Gastrocnemius medialis (tissue), 4 donors: ENCODE data around the gene SIK3. TPM values are rescaled to one million over a fixed set of nuclear protein-coding genes. Genes with fewer than 3 reads are reported as not detected.

ENCODE experiments used
- ATAC-seq, 2 donors: fragments of 150-250 bp; one replicate each; pipeline ENCODE4 v1.9.1; 2016
- DNase-seq, 2 donors: peaks; one replicate each; pipeline ENCODE4 v3.0.0-alpha.2; 2019
- H3K27ac ChIP-seq, 4 donors: fragments of 200-600 bp; sonication (generic); 1 replicate in 1 of 4; 2 replicates in 3 of 4; pipeline ENCODE4 v1.5.1; 2016 to 2018; ENCODE audit warnings: mild to moderate bottlenecking in 2 of 4, moderate library complexity in 1 of 4
- H3K27me3 ChIP-seq, 3 donors: fragments of 200-600 bp; sonication (generic) in 2 of 3; 1 replicate in 1 of 3; 2 replicates in 2 of 3; pipeline versions ENCODE4 v1.5.1 to v1.6.0; 2016 to 2019; ENCODE audit warnings: mild to moderate bottlenecking in 1 of 3, moderate library complexity in 1 of 3
- H3K36me3 ChIP-seq, 2 donors: fragments of 200-600 bp; sonication (generic) in 1 of 2; one replicate each; pipeline ENCODE4 v1.5.1; 2017 to 2018
- H3K4me1 ChIP-seq, 2 donors: fragments of 200-600 bp; sonication (generic) in 1 of 2; one replicate each; pipeline ENCODE4 v1.5.1; 2016 to 2017; ENCODE audit warnings: mild to moderate bottlenecking in 2 of 2
- H3K4me3 ChIP-seq, 4 donors: fragments of 200-600 bp; sonication (generic) in 3 of 4; 1 replicate in 1 of 4; 2 replicates in 3 of 4; pipeline ENCODE4 v1.5.1; 2016 to 2019; ENCODE audit warnings: mild to moderate bottlenecking in 2 of 4
- H3K9me3 ChIP-seq, 3 donors: fragments of 200-600 bp; sonication (generic) in 2 of 3; 1 replicate in 1 of 3; 2 replicates in 2 of 3; pipeline ENCODE4 v1.5.1; 2016 to 2019
- CTCF ChIP-seq, 5 experiments: fragments of 450-650 bp in 3 of 5; fragments of 200-600 bp in 2 of 5; sonication (generic) in 2 of 5; IDR thresholded peaks in 4 of 5; conservative IDR thresholded peaks in 1 of 5; 1 replicate in 4 of 5; 2 replicates in 1 of 5; pipeline ENCODE4 v1.5.1; 2016 to 2019; ENCODE audit warnings: antibody characterized with exemption in 5 of 5, mild to moderate bottlenecking in 3 of 5, moderate library complexity in 3 of 5
- POLR2A ChIP-seq, 2 donors: fragments of 450-650 bp; IDR thresholded peaks; one replicate each; pipeline ENCODE4 v1.6.1; 2017; ENCODE audit warnings: antibody characterized with exemption in 2 of 2, mild to moderate bottlenecking in 2 of 2, moderate library complexity in 2 of 2
- in situ Hi-C, 4 donors: fragments of 200-750 bp; cut with MboI; loops; one replicate each; pipeline versions ENCODE4 v1.15.0 to v1.8.0; 2017; ENCODE audit warnings: low sequenced_read_pairs in 4 of 4
- intact Hi-C: fragments of 100-400 bp; cut with DNase I; formaldehyde crosslinking; loops from one replicate; pipeline ENCODE4 v1.15.1; 2023; ENCODE audit warnings: low total_unique reads
- total RNA-seq, 4 donors: library from RNA; depleted of rRNA; stranded (reverse); fragments of >200 nt; gene quantifications; one replicate each; pipeline versions ENCODE4 v1.1.0 to v1.2.3, GENCODE V29; 2016

The SIK3 gene
- total RNA-seq, 4 donors from 2014 or later, result 34.4 to 42.4 (median 37.2) TPM

- Histone ChIP-seq H3K36me3 (peaks cover 0 to 54% of the 10 kb centered on the region in 2 donors), H3K4me3 (no peak overlapping the region), H3K4me1 (peaks cover 30 to 42% of the 10 kb centered on the region in 2 donors), H3K27me3 (no peaks in the 10 kb centered on the region), H3K27ac (no peak overlapping the region), H3K9me3 (no peaks in the 10 kb centered on the region)
- intact Hi-C loops (no loop called here), in situ Hi-C loops (no loop called here)
- DNase-seq (no peak), ATAC-seq (no peak)
- TF ChIP-seq POLR2A (IDR thresholded peaks at IDR 0.05), result no peak
- TF ChIP-seq CTCF (IDR thresholded peaks at IDR 0.05 in 4 of 5, conservative IDR thresholded peaks at IDR 0.05 in 1 of 5), result no peak
These were observed 232.5 kb downstream of the SIK3 start for GRCh38 chr11:116865696-116866095.

- no peak for DNase-seq
- Histone ChIP-seq H3K27ac (no peak overlapping the region), H3K36me3 (peaks cover 0 to 57% of the 10 kb centered on the region in 2 donors), H3K4me1 (peaks cover 30 to 34% of the 10 kb centered on the region in 2 donors), H3K27me3 (no peaks in the 10 kb centered on the region), H3K9me3 (no peaks in the 10 kb centered on the region), H3K4me3 (no peak overlapping the region)
- TF ChIP-seq CTCF (IDR thresholded peaks at IDR 0.05 in 4 of 5, conservative IDR thresholded peaks at IDR 0.05 in 1 of 5), result no peak
- no peak for TF ChIP-seq POLR2A (IDR thresholded peaks at IDR 0.05)
- ATAC-seq, result no peak
- intact Hi-C loops, result no loop called here
- in situ Hi-C loops, result no loop called here
These were observed 233.7 kb downstream of the SIK3 start for GRCh38 chr11:116864531-116864930.

- intact Hi-C loops, result no loop called here
- no peak for DNase-seq
- H3K4me1 ChIP-seq, result peaks cover 19 to 25% of the 10 kb centered on the region in 2 donors
- peaks cover 0 to 69% of the 10 kb centered on the region in 2 donors for H3K36me3 ChIP-seq
- no peak overlapping the region for H3K4me3 ChIP-seq
- no peak for ATAC-seq
- no peaks in the 10 kb centered on the region for H3K27me3 ChIP-seq
- no peaks in the 10 kb centered on the region for H3K9me3 ChIP-seq
- TF ChIP-seq POLR2A (IDR thresholded peaks at IDR 0.05) (no peak), CTCF (IDR thresholded peaks at IDR 0.05 in 4 of 5, conservative IDR thresholded peaks at IDR 0.05 in 1 of 5) (no peak)
- in situ Hi-C loops, result no loop called here
- no peak overlapping the region for H3K27ac ChIP-seq
These were observed 235.3 kb downstream of the SIK3 start for GRCh38 chr11:116862951-116863350.

- Histone ChIP-seq H3K36me3 (peaks cover 0 to 67% of the 10 kb centered on the region in 2 donors), H3K4me3 (no peak overlapping the region), H3K4me1 (peaks cover 12 to 19% of the 10 kb centered on the region in 2 donors), H3K9me3 (no peaks in the 10 kb centered on the region), H3K27me3 (no peaks in the 10 kb centered on the region), H3K27ac (no peak overlapping the region)
- ATAC-seq, result no peak
- no peak for TF ChIP-seq POLR2A (IDR thresholded peaks at IDR 0.05)
- TF ChIP-seq CTCF (IDR thresholded peaks at IDR 0.05 in 4 of 5, conservative IDR thresholded peaks at IDR 0.05 in 1 of 5), result no peak
- intact Hi-C loops, result no loop called here
- in situ Hi-C loops, result no loop called here
- DNase-seq, result no peak
These were observed 236.0 kb downstream of the SIK3 start for GRCh38 chr11:116862185-116862584.

- ATAC-seq, result no peak
- intact Hi-C loops, result no loop called here
- no peak overlapping the region for H3K4me3 ChIP-seq
- DNase-seq, result no peak
- peaks cover 9 to 14% of the 10 kb centered on the region in 2 donors for H3K4me1 ChIP-seq
- no peak overlapping the region for H3K27ac ChIP-seq
- H3K9me3 ChIP-seq, result no peaks in the 10 kb centered on the region
- H3K36me3 ChIP-seq, result peaks cover 0 to 61% of the 10 kb centered on the region in 2 donors
- no peaks in the 10 kb centered on the region for H3K27me3 ChIP-seq
- in situ Hi-C loops, result no loop called here
- no peak for TF ChIP-seq CTCF (IDR thresholded peaks at IDR 0.05 in 4 of 5, conservative IDR thresholded peaks at IDR 0.05 in 1 of 5)
These were observed 236.7 kb downstream of the SIK3 start for GRCh38 chr11:116861539-116861938.
